Peyer's patch (tissue), 4 donors: ENCODE measurements around the gene BSCL2. TPM values are rescaled to one million over a fixed set of nuclear protein-coding genes. Genes with fewer than 3 reads are reported as not detected.
A peak's percentile ranks its signal among the peaks of the same experiment; 100 is the strongest.

Experiments
- DNase-seq, 3 donors: peaks; one replicate each; pipeline ENCODE4 v3.0.0-alpha.2; 2017 to 2019
- H3K27ac ChIP-seq, 4 donors: fragments of 200-600 bp; sonication (generic); one replicate each; pipeline ENCODE4 v1.5.1; 2016 to 2019
- H3K27me3 ChIP-seq, 2 donors: fragments of 200-600 bp; sonication (generic); one replicate each; pipeline ENCODE4 v1.5.1; 2019
- H3K36me3 ChIP-seq, 3 donors: fragments of 200-600 bp; sonication (generic); one replicate each; pipeline ENCODE4 v1.5.1; 2016 to 2019
- H3K4me1 ChIP-seq, 4 donors: fragments of 200-600 bp; sonication (generic); one replicate each; pipeline ENCODE4 v1.5.1; 2016 to 2019
- H3K4me3 ChIP-seq, 4 donors: fragments of 200-600 bp; sonication (generic); 1 replicate in 3 of 4; 2 replicates in 1 of 4; pipeline ENCODE4 v1.5.1; 2016 to 2019; ENCODE audit warnings: mild to moderate bottlenecking in 1 of 4
- H3K9me3 ChIP-seq, 4 donors: fragments of 200-600 bp; sonication (generic); one replicate each; pipeline ENCODE4 v1.5.1; 2016 to 2019; ENCODE audit warnings: mild to moderate bottlenecking in 1 of 4
- CTCF ChIP-seq, 6 experiments: fragments of 450-650 bp in 4 of 6; fragments of 200-600 bp in 2 of 6; sonication (generic) in 1 of 6; IDR thresholded peaks; one replicate each; pipeline ENCODE4 v1.5.1; 2017 to 2019; ENCODE audit warnings: antibody characterized with exemption in 6 of 6, mild to moderate bottlenecking in 3 of 6, moderate library complexity in 1 of 6
- POLR2A ChIP-seq, 2 donors: fragments of 450-650 bp; IDR thresholded peaks; one replicate each; pipeline ENCODE4 v1.5.1; 2017; ENCODE audit warnings: antibody characterized with exemption in 2 of 2, mild to moderate bottlenecking in 2 of 2, moderate library complexity in 2 of 2
- total RNA-seq, 4 donors: library from RNA; depleted of rRNA; stranded (reverse); fragments of >200 nt; gene quantifications; one replicate each; pipeline ENCODE4 v1.1.0, GENCODE V29; 2016

The BSCL2 gene
- total RNA-seq, 4 donors from 2014 or later = 51.5 to 71.2 (median 61.3) TPM

DNA sequence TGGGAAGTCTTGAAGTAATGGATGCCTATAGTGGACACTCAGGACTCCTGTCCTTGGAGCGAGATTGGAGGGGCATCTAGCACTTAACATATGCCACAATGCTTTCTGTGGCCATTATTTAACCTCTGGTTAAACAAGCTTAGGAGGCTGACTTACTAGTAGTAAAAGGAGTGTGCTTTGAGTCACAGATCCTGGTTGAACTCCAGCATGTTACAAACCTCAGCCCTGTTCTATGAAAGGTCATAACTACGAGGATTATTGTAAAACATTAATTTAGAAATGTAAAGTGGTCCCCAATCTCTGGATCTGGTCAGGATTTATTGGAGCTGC lies 34.1 kb downstream of the BSCL2 start:
- peak overlapping the region in 1 of 4 donors; percentile 81 for H3K4me3 ChIP-seq

GRCh38 chr11:62671608-62672389 lies 35.4 kb downstream of the BSCL2 start, which contains the start of the genes LBHD1 and UQCC3:
TSS of gene LBHD1 (minus strand) at chr11:62672267. CDS start at chr11:62670031, 2,236 bp downstream.
TSS of gene UQCC3 (plus strand) at chr11:62671673. CDS start at chr11:62671746, 73 bp downstream.
- Histone ChIP-seq H3K4me3 (peak within 1 kb of the TSS; percentile 73 to 81 (median 75)), H3K4me1 (peaks cover 0 to 52% (median 16%) of the 10 kb centered on the region in 4 donors), H3K27ac (peak within 1 kb of the TSS; percentile 88 to 95 (median 90)), H3K9me3 (no peaks in the 10 kb centered on the region), H3K27me3 (no peaks in the 10 kb centered on the region), H3K36me3 (peaks cover 0 to 26% (median 0%) of the 10 kb centered on the region in 3 donors)
- peak; percentile 83 to 89 (median 85) for DNase-seq
- TF ChIP-seq CTCF (IDR thresholded peaks at IDR 0.05) (no peak), POLR2A (IDR thresholded peaks at IDR 0.05) (peak; percentile 56 to 73)

More for the DNA sequence above, 34.1 kb downstream of the BSCL2 start:
- Histone ChIP-seq H3K9me3 (no peaks in the 10 kb centered on the region), H3K27ac (peak overlapping the region in 2 of 4 donors; percentile 23 to 91), H3K36me3 (peaks cover 0 to 38% (median 0%) of the 10 kb centered on the region in 3 donors), H3K4me1 (peaks cover 0 to 52% (median 15%) of the 10 kb centered on the region in 4 donors), H3K27me3 (no peaks in the 10 kb centered on the region)
- DNase-seq = no peak
- TF ChIP-seq CTCF (IDR thresholded peaks at IDR 0.05) (no peak), POLR2A (IDR thresholded peaks at IDR 0.05) (no peak)

DNA sequence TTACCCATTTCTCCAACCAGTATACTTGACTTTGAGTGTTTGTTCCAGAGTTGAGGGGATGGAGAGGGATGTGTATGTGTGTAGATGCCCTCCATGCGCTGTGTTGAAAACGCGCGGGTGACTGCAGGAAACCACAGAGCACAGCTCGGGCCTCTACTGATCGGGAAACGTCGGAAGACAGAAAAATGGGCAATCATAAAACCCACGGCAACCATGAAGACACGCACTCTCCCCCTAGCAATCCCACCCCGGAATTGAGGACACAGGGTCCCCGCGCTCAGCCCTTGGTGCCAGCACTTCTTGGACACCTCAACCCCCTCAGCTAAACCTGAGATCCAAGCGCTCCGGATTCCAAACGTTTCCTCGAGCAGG lies 36.0 kb downstream of the BSCL2 start:
- H3K27ac ChIP-seq = peak overlapping the region; percentile 88 to 95 (median 90)
- TF ChIP-seq POLR2A (IDR thresholded peaks at IDR 0.05) = no peak
- TF ChIP-seq CTCF (IDR thresholded peaks at IDR 0.05) = no peak
- H3K4me1 ChIP-seq = peaks cover 0 to 56% (median 22%) of the 10 kb centered on the region in 4 donors
- peaks cover 0 to 21% (median 0%) of the 10 kb centered on the region in 3 donors for H3K36me3 ChIP-seq
- peak overlapping the region; percentile 73 to 81 (median 75) for H3K4me3 ChIP-seq
- DNase-seq = no peak
- H3K27me3 ChIP-seq = no peaks in the 10 kb centered on the region
- H3K9me3 ChIP-seq = no peaks in the 10 kb centered on the region

DNA sequence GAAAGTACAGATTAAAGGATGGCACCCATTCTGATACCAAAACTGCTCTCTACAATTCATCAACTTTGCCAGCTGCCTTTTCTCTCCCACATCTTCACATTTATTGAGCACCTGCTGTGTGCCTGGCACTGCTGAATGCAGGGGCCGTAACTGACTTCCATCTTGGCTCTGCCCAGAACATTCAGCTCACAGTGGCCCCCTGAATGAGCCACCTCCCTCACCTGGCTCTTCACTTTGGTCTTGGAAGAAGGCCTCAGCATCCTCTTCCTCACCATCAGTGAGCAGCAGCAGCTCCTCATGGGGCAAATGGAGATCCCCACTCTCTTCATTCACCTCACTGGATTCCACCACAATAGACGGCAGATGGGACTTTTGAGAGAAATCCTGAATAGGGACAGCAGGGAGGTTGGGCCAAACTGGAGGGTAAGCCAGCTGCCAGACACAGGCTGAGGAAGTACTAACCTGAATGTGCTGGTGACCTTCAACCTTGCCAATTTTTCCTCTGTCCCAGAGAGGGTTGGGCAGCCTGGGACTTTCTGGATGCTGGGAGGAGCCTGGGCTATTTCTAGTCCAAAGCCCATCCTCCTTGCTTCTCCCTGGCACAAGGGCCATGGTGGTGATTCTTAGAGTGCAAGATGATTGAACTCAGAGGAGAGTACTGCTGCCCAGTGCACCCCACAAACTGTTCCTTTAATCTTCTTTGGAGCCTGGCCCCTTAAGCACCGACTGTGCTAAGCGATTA lies 37.6 kb downstream of the BSCL2 start:
- no peak for TF ChIP-seq CTCF (IDR thresholded peaks at IDR 0.05)
- TF ChIP-seq POLR2A (IDR thresholded peaks at IDR 0.05) = no peak
- Histone ChIP-seq H3K4me3 (no peak overlapping the region), H3K27ac (peak overlapping the region in 3 of 4 donors; percentile 36 to 95 (median 88)), H3K36me3 (peaks cover 0 to 9% (median 0%) of the 10 kb centered on the region in 3 donors), H3K9me3 (no peaks in the 10 kb centered on the region), H3K4me1 (peaks cover 0 to 59% (median 24%) of the 10 kb centered on the region in 4 donors), H3K27me3 (no peaks in the 10 kb centered on the region)
- DNase-seq = peak in 1 of 3 donors; percentile 52

GRCh38 chr11:62667460-62667859 lies 39.8 kb downstream of the BSCL2 start:
- no peak overlapping the region for H3K4me3 ChIP-seq
- TF ChIP-seq POLR2A (IDR thresholded peaks at IDR 0.05) (no peak), CTCF (IDR thresholded peaks at IDR 0.05) (no peak)
- DNase-seq = no peak
- no peaks in the 10 kb centered on the region for H3K9me3 ChIP-seq
- H3K4me1 ChIP-seq = peaks cover 0 to 53% (median 19%) of the 10 kb centered on the region in 4 donors
- no peaks in the 10 kb centered on the region for H3K27me3 ChIP-seq
- no peak overlapping the region for H3K27ac ChIP-seq
- peaks cover 0 to 10% (median 0%) of the 10 kb centered on the region in 3 donors for H3K36me3 ChIP-seq
